Astrocyte (in vitro differentiated cells and primary cell): Measurements from ENCODE around the gene TMEM203. TPM values are rescaled to one million over a fixed set of nuclear protein-coding genes. Genes with fewer than 3 reads are reported as not detected.

Experiments used
- DNase-seq: peaks from one replicate; pipeline ENCODE4 v3.0.0-alpha.2; 2010; ENCODE audit warnings: low read depth
- FAIRE-seq: peaks from 2 replicates; lab custom pipeline; 2011; peaks lifted over from hg19 to GRCh38; lab: Jason Lieb, UNC
- H2AFZ ChIP-seq: 2 replicates; pipeline ENCODE4 v1.6.0; 2012; ENCODE audit warnings: low read depth, low read length, inconsistent platforms
- H3K27ac ChIP-seq: 2 replicates; pipeline ENCODE4 v1.5.1; 2011; ENCODE audit warnings: low read depth, low read length, inconsistent platforms
- H3K27me3 ChIP-seq: 2 replicates; pipeline ENCODE4 v1.6.0; 2011; ENCODE audit warnings: low read length, inconsistent platforms; ENCODE audit not compliant: insufficient read depth
- H3K36me3 ChIP-seq: 2 replicates; pipeline ENCODE4 v1.5.1; 2011; ENCODE audit warnings: low read length, inconsistent platforms; ENCODE audit not compliant: insufficient read depth
- H3K4me1 ChIP-seq: 2 replicates; pipeline ENCODE4 v1.5.1; 2011; ENCODE audit warnings: low read length, inconsistent platforms; ENCODE audit not compliant: insufficient read depth
- H3K4me2 ChIP-seq: 2 replicates; pipeline ENCODE4 v1.6.0; 2012; ENCODE audit warnings: low read length, inconsistent platforms
- H3K4me3 ChIP-seq: 2 replicates; pipeline ENCODE4 v1.5.1; 2011; ENCODE audit warnings: low read depth, mild to moderate bottlenecking, low read length, inconsistent platforms; ENCODE audit not compliant: insufficient read depth
- H3K79me2 ChIP-seq: 2 replicates; pipeline ENCODE4 v1.6.0; 2012; ENCODE audit warnings: mild to moderate bottlenecking, low read length, inconsistent platforms; ENCODE audit not compliant: insufficient read depth
- H3K9ac ChIP-seq: 2 replicates; pipeline ENCODE4 v1.6.0; 2012; ENCODE audit warnings: mild to moderate bottlenecking, low read length, inconsistent platforms
- H3K9me3 ChIP-seq: 2 replicates; pipeline ENCODE4 v1.5.1; 2012; ENCODE audit warnings: low read depth, mild to moderate bottlenecking, low read length, inconsistent platforms; ENCODE audit not compliant: insufficient read depth
- H4K20me1 ChIP-seq: 2 replicates; pipeline ENCODE4 v1.6.0; 2012; ENCODE audit warnings: low read length, inconsistent platforms; ENCODE audit not compliant: insufficient read depth
- H3K27ac Mint-ChIP-seq: one replicate; pipeline ENCODE4 v1.8.0; 2021; ENCODE audit warnings: mild to moderate bottlenecking, mixed read lengths; ENCODE audit not compliant: unreplicated experiment
- H3K27me3 Mint-ChIP-seq: one replicate; pipeline ENCODE4 v1.8.0; 2021; ENCODE audit warnings: low read depth, mixed read lengths; ENCODE audit not compliant: unreplicated experiment
- H3K36me3 Mint-ChIP-seq: one replicate; pipeline ENCODE4 v1.8.0; 2021; ENCODE audit warnings: low read depth, mixed read lengths; ENCODE audit not compliant: unreplicated experiment
- H3K4me1 Mint-ChIP-seq: one replicate; pipeline ENCODE4 v1.8.0; 2021; ENCODE audit warnings: low read depth, mixed read lengths; ENCODE audit not compliant: unreplicated experiment
- H3K4me3 Mint-ChIP-seq: one replicate; pipeline ENCODE4 v1.8.0; 2021; ENCODE audit warnings: mild to moderate bottlenecking, moderate library complexity, mixed read lengths; ENCODE audit not compliant: unreplicated experiment
- H3K9me3 Mint-ChIP-seq: one replicate; pipeline ENCODE4 v1.8.0; 2021; ENCODE audit warnings: mild to moderate bottlenecking, mixed read lengths; ENCODE audit not compliant: unreplicated experiment
- CTCF ChIP-seq: IDR thresholded peaks from 2 replicates; pipeline ENCODE4 v1.5.1; 2011; ENCODE audit warnings: low read depth, mild to moderate bottlenecking, inconsistent platforms, low read length, moderate library complexity; ENCODE audit not compliant: insufficient read depth
- EZH2 ChIP-seq: IDR thresholded peaks from 2 replicates; pipeline ENCODE4 v1.6.1; 2012; ENCODE audit warnings: mild to moderate bottlenecking, low read length, inconsistent platforms; ENCODE audit not compliant: insufficient read depth
- total RNA-seq: library from RNA; stranded (reverse); gene quantifications from 2 replicates; pipeline ENCODE4 v1.2.1, GENCODE V29; 2021

Gene TMEM203
- total RNA-seq, 1 donor from 2014 or later, result 28.7 TPM

GRCh38 chr9:137171149-137171900, 34.1 kb downstream of the TMEM203 start:
- peaks cover 20% of the 10 kb centered on the region for H3K27me3 Mint-ChIP-seq

GRCh38 chr9:137170486-137171148, 34.8 kb downstream of the TMEM203 start:
- H3K9ac ChIP-seq, result no peak overlapping the region
- H3K4me3 Mint-ChIP-seq, result no peak overlapping the region
- no peaks in the 10 kb centered on the region for H3K9me3 ChIP-seq
- peaks cover under 1% of the 10 kb centered on the region for H4K20me1 ChIP-seq
- no peak overlapping the region for H2AFZ ChIP-seq
- H3K27me3 ChIP-seq, result peaks cover 31% of the 10 kb centered on the region
- DNase-seq (no peak), FAIRE-seq (no peak)
- H3K36me3 ChIP-seq, result no peaks in the 10 kb centered on the region
- H3K4me2 ChIP-seq, result no peak overlapping the region
- no peaks in the 10 kb centered on the region for H3K4me1 ChIP-seq
- no peaks in the 10 kb centered on the region for H3K4me1 Mint-ChIP-seq
- no peaks in the 10 kb centered on the region for H3K9me3 Mint-ChIP-seq
- H3K27me3 Mint-ChIP-seq, result peaks cover 22% of the 10 kb centered on the region
- no peaks in the 10 kb centered on the region for H3K36me3 Mint-ChIP-seq
- H3K79me2 ChIP-seq, result no peaks in the 10 kb centered on the region
- no peak overlapping the region for H3K27ac ChIP-seq
- no peak overlapping the region for H3K27ac Mint-ChIP-seq
- no peak overlapping the region for H3K4me3 ChIP-seq
- TF ChIP-seq EZH2 (no peak), CTCF (no peak)

More at GRCh38 chr9:137171149-137171900, 34.1 kb downstream of the TMEM203 start:
- H3K27me3 ChIP-seq, result peaks cover 25% of the 10 kb centered on the region
- Mint-ChIP-seq H3K36me3 (no peaks in the 10 kb centered on the region), H3K9me3 (no peaks in the 10 kb centered on the region), H3K4me3 (no peak overlapping the region), H3K4me1 (no peaks in the 10 kb centered on the region), H3K27ac (no peak overlapping the region)
- H3K4me2 ChIP-seq, result no peak overlapping the region
- H3K36me3 ChIP-seq, result no peaks in the 10 kb centered on the region
- FAIRE-seq, result no peak
- no peak overlapping the region for H3K27ac ChIP-seq
- DNase-seq, result no peak
- peaks cover 7% of the 10 kb centered on the region for H4K20me1 ChIP-seq
- H3K9ac ChIP-seq, result no peak overlapping the region
- no peaks in the 10 kb centered on the region for H3K79me2 ChIP-seq
- no peaks in the 10 kb centered on the region for H3K4me1 ChIP-seq
- no peak for TF ChIP-seq CTCF
- no peak for TF ChIP-seq EZH2
- H3K9me3 ChIP-seq, result no peaks in the 10 kb centered on the region
- no peak overlapping the region for H2AFZ ChIP-seq
- no peak overlapping the region for H3K4me3 ChIP-seq
